Stimulated activated CD4-positive, alpha-beta T cell treated with anti-CD3 and anti-CD28 coated beads, Interleukin-4, amount 100 ng/mL, for 1 hour (primary cell): ENCODE measurements around the gene TEX19.
"Not testable (repeated sequence)": the region's sequence is repeated elsewhere in the genome, so short reads cannot be mapped to it uniquely, and the experiment has no call there.

Source experiments
- DNase-seq: peaks from one replicate; pipeline ENCODE4 v3.0.0-alpha.2; 2020

Gene TEX19

GRCh38 chr17:82357394-82357793 is 1.7 kb upstream of the TEX19 start:
- DNase-seq: no peak

- not testable (repeated sequence) for DNase-seq
Measured at GRCh38 chr17:82359451-82360074, 516 bp downstream of the TEX19 start.

- no peak for DNase-seq
Measured at GRCh38 chr17:82361885-82362633, 3.0 kb downstream of the TEX19 start.

GRCh38 chr17:82365606-82366295 is 6.7 kb downstream of the TEX19 start:
- DNase-seq: no peak

- DNase-seq: no peak
Measured at GRCh38 chr17:82366749-82367148, 7.7 kb downstream of the TEX19 start.

GRCh38 chr17:82367724-82368524 is 8.9 kb downstream of the TEX19 start:
- no peak for DNase-seq

- DNase-seq: no peak
Measured at GRCh38 chr17:82369211-82369610, 10.2 kb downstream of the TEX19 start.

GRCh38 chr17:82370471-82371332 is 11.7 kb downstream of the TEX19 start:
- DNase-seq: peak; percentile 50

GRCh38 chr17:82371333-82372248 is 12.5 kb downstream of the TEX19 start, which contains the start of gene UTS2R:
UTS2R (plus strand) TSS chr17:82371765; CDS start chr17:82374325, 2,560 bp downstream.
- no peak for DNase-seq

- no peak for DNase-seq
Measured at GRCh38 chr17:82372249-82373071, 13.4 kb downstream of the TEX19 start.

- not testable (repeated sequence) for DNase-seq
Measured at GRCh38 chr17:82373072-82373452, 14.0 kb downstream of the TEX19 start.

GRCh38 chr17:82373731-82374625 is 14.9 kb downstream of the TEX19 start:
- DNase-seq: no peak

GRCh38 chr17:82374626-82375331 is 15.7 kb downstream of the TEX19 start:
- no peak for DNase-seq

GRCh38 chr17:82375359-82376041 is 16.5 kb downstream of the TEX19 start:
- DNase-seq: no peak

GRCh38 chr17:82376042-82376730 is 17.1 kb downstream of the TEX19 start:
- DNase-seq: no peak

- not testable (repeated sequence) for DNase-seq
Measured at GRCh38 chr17:82377294-82377693, 18.2 kb downstream of the TEX19 start.
